Measurements from ENCODE around the gene DNAJC6. TPM values are rescaled to one million over a fixed set of nuclear protein-coding genes. Genes with fewer than 3 reads are reported as not detected.
A peak's percentile ranks its signal among the peaks of the same experiment; 100 is the strongest.

The DNAJC6 gene
- total RNA-seq, 1 experiment from 2014 or later = 11.1 TPM

- DNase-seq (ENCODE audit: low read depth) = no peak
Observed at GRCh38 chr1:65407877-65408276, 98.5 kb downstream of the DNAJC6 start.

GRCh38 chr1:65409314-65409713 lies 100.0 kb downstream of the DNAJC6 start:
- DNase-seq (ENCODE audit: low read depth) = no peak

DNA sequence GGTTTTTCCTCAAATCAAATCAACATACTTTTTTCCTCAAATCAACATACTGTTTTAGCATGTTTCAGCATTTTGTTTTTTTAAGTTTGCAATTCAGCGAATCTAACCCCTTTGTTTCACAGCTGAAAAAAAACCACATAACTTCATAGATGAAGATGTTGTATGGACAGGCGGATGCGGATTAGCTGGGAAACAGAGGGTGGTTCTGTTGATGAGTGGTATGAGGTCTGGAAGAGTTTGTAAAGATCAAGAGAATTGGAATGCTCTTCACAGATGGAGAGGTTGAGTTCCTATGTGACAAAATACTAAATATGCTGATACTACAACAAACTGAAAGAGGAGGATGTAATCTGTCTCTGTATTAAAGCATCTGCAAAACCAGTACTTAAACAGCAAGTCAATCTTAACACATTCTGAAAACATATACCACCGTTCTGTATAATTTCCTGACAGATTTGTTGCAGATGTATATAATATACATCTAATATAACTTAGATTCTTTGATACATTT lies 100.5 kb downstream of the DNAJC6 start:
- DNase-seq (ENCODE audit: low read depth) = no peak

GRCh38 chr1:65412256-65412983 lies 103.1 kb downstream of the DNAJC6 start:
- DNase-seq (ENCODE audit: low read depth) = no peak

DNA sequence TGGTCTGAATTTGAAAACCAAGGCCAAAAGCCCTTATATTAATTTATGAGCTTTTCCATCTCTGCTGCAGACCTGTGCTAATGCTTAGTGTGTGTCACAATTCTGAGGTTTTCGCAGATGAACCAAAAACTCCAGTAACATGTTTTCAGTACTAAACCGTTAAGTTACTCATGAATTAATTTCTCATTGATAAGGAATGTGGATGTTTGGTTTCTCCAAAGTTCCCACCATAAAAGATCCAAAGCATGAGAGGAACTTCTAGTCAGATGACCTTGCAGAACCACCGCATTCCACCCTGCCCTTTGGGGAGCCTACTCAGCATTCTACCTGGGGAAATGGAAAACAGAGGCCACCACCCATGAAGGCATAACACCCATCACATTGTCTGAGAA lies 103.6 kb downstream of the DNAJC6 start:
- DNase-seq (ENCODE audit: low read depth) = no peak

DNA sequence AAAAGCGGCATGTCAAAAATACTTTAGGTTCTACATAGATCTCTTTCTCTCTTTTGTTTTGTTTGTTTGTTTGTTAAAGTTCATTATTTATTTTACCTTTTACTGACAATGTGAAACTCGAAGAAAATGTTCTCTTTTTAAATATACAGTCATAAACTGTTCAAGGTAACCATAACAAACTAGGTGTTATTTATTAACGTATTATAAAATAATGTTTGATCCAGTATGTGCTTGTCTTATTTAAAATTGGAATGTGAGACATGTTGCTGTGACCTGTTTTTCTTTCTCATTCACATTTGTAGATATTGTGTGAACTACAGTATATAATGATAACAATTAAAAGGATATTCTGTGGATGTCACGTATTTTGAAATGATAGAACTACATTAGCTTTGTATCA lies 105.2 kb downstream of the DNAJC6 start:
- DNase-seq (ENCODE audit: low read depth) = no peak

- DNase-seq (ENCODE audit: low read depth) = no peak
Observed at GRCh38 chr1:65416767-65417166, 107.4 kb downstream of the DNAJC6 start.

DNA sequence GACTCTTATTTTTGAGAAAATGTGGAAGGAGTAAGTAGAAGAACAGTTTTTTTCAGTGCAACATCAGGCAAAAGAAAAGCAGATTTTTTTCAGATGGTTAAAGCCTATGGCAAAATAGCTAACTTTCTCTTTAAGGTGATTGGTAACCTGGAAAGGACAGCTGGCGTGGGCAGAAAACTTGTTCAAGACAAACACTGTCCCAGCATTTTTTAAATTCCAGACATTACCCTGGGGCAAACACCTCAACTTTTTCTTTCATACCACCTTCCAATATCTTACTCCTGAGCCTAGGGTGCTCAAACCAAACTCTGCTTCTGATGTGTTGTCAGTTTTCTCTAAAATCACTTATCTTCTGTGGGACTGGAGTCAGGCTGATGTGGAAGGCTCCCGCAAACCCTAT lies 108.4 kb downstream of the DNAJC6 start:
- DNase-seq (ENCODE audit: low read depth) = no peak

GRCh38 chr1:65418522-65419185 lies 109.3 kb downstream of the DNAJC6 start:
- DNase-seq (ENCODE audit: low read depth) = no peak

- peak; percentile 99 for DNase-seq (ENCODE audit: low read depth)
Observed at GRCh38 chr1:65419681-65420589, 110.6 kb downstream of the DNAJC6 start.

DNA sequence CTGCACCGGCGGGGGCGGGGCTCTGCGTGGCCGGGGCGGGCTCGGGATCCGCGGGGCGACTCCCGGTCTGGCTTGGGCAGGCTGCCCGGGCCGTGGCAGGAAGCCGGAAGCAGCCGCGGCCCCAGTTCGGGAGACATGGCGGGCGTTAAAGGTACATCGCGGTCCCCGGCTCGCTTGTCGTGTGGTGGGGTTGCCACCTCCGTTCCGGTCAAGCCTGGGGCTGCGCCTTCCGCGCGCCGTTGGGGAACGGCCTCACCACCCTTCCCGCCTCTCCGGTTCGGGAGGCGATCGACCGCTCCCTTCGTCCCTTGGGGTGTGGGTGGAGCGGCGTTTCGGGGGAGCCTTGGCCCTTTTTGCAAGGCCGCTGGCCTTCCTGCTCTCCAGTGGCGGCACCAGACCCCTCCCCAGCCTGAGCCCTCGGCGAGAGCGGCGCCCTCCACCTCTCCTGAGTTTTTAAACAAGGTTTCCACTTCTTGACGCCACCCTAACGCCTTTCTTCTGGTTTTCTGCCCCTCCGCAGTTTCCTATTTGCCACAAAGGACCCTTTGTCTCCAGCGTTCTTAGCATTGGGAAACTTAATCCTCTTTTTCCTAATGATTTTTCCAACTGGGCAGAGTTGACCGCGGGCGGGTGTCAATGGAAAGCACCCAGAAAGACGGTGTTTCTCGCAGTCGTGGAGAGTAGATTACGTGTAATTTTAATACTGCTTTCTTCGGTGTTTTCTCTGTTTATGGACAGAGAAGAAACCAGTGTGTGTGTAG lies 111.4 kb downstream of the DNAJC6 start, which contains the start of the genes LEPR and LEPROT:
Gene LEPR, plus strand, starts transcription at position 79 of the 761 bp plus-strand sequence. CDS start 144,898 bp downstream, outside the sequence.
Gene LEPROT, plus strand, starts transcription at position 79 of the 761 bp plus-strand sequence. Its CDS starts 57 bp downstream, at position 136.
- DNase-seq (ENCODE audit: low read depth) = no peak

GRCh38 chr1:65421351-65422025 lies 112.1 kb downstream of the DNAJC6 start:
- no peak for DNase-seq (ENCODE audit: low read depth)

DNA sequence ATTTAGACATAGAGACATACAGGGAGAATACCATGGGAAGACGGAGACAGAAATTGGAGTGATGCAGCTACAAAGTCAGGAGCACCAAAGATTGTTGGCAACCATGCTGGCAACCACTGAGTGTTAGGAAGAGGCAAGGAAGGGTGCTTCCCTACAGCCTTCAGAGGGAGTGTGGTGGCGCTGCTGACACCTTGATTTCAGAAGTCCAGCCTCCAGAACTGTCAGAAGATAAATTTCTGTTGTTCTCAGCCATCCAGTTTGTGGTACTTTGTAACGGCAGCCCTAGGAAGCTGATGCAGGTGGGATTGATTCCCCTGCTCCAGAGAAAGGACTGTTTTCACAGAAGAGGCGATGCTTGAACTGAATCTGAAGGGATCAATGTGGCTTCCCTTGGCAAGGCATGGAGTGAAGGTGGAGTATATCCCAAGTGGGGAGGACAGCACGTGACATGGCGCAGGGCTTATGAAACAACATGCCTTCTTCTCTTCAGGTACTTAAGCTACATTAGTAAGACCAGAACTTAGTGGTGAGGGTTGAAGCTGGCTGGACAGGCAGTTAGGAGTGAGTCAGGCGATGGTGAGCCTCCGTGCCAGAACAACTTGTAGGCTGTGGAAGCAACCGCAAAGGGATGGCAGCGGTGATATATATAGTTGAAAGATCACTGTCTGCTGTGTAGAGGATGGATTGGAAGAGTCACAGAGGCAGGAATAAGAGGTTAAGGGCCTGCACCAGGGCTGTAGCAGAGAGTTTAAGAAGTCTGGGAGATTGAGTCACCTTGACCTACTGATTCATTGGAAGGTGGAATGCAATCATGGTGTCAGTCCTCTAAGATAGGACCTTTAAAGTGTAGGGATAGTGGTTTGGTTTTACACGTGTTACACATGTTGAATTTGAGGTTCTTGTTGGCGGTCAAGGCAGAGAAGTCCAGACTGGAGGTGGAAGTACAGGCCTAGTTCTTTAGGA lies 113.2 kb downstream of the DNAJC6 start:
- peak; percentile 87 for DNase-seq (ENCODE audit: low read depth)

DNA sequence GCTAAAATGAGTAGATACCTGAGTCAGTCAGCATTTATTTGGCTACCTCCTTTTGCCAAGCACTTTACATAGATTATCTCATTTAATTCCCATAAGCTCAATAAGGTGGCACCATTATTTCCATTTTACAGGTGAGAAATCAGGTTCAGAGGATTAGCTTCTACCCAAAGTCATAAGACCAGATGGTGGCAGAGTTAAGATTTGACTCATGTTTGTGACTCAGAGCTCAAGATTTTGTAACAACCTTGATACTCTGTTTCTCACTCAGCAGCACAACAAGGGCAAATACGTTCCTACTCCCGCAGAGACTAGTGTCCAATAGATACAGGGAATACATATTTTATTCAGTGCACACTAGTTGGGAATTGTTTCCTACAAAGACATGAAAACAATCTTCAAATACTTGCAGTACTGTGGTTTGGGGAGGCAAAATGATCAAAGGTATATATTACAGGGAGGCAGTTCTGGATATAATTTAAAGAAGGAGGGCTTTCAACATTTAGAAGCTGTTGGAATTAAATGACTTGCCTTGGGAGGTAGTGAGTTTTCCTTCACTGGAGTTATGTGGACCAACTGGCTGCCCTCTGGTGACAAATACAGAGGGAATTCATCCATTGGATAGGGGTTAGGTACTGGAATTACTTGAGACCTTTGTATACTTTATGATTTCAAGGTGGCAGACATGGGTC lies 114.7 kb downstream of the DNAJC6 start:
- peak; percentile 77 for DNase-seq (ENCODE audit: low read depth)

DNA sequence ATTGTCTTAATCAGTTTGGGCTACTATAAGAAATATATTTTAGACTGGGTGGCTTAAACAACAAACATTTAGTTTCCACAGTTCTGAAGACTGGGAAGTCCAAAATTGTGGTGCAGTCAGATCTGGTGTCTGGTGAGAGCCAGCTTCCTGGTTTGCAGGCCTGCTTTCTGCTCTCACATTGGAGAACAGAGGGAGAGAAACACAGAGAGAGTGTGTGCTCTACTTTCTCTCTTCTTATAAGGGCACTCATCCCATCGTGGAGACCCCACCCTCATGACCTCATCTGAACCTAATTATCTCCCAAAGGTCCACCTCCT lies 115.2 kb downstream of the DNAJC6 start:
- DNase-seq (ENCODE audit: low read depth) = peak; percentile 13

DNA sequence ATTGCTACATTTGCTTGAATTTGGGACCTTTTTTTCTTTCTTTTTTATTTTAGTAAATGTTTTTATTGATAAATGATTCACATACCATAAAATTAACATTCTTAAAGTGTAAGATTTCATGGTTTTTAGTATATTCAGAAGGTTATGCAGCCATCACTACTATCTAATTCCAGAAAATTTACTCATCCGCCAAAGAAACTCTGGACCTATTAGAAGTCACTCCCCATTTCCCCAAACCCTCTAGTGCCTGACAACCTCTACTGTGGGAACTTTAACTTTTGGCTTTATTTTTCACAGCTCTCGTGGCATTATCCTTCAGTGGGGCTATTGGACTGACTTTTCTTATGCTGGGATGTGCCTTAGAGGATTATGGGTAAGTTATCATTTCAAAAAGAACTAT lies 115.7 kb downstream of the DNAJC6 start:
- DNase-seq (ENCODE audit: low read depth) = no peak

DNA sequence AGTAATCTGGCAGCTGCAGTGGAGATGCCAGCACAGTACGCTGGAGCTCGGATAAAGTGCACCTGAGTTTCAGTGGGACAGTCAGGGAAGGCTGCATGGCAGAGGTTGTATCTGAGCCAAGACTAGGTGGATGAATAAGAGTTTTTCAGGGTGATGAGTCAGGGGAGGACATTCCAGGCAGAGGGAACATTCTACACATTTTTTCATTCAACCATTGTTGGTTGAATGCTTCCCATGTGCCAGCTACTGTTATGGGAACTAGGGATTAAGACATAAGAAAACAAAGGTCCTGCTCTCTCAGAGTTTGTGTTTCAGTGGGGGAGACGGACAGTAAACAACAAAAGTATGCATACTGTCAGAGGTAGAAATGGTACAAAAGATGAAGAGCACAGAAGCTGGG lies 116.4 kb downstream of the DNAJC6 start:
- peak; percentile 83 for DNase-seq (ENCODE audit: low read depth)

- no peak for DNase-seq (ENCODE audit: low read depth)
Observed at GRCh38 chr1:65429078-65429477, 119.7 kb downstream of the DNAJC6 start.

DNA sequence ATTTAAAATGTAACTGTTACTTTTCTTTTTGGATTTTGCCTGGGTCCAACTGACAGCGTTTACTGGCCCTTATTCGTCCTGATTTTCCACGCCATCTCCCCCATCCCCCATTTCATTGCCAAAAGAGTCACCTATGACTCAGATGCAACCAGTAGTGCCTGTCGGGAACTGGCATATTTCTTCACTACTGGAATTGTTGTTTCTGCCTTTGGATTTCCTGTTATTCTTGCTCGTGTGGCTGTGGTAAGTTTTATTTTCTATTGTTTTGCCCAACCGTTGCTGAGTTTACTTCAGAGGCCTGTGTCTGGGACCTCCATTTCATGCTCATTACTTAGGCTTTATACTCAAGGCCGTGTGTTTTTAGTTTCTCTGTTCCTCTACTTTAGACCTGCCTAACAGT lies 120.5 kb downstream of the DNAJC6 start:
- DNase-seq (ENCODE audit: low read depth) = peak; percentile 79

Measured in Daoy (cell line).